Stomach (tissue), 4 donors: ENCODE data around the gene UBB.

Experiments
- CTCF ChIP-seq, 7 experiments: fragments of 450-650 bp in 4 of 7; fragments of 200-600 bp in 3 of 7; sonication (generic) in 3 of 7; IDR thresholded peaks; one replicate each; pipeline ENCODE4 v1.5.1; 2016 to 2019; ENCODE audit warnings: antibody characterized with exemption in 7 of 7, control low read depth in 2 of 7, mild to moderate bottlenecking in 1 of 7
- EP300 ChIP-seq: sonication (generic); formaldehyde crosslinking; IDR thresholded peaks from one replicate; pipeline ENCODE4 v1.6.1; 2017; ENCODE audit warnings: antibody characterized with exemption
- POLR2A ChIP-seq, 4 donors: fragments of 450-650 bp; IDR thresholded peaks; one replicate each; pipeline ENCODE4 v1.6.1; 2016; ENCODE audit warnings: antibody characterized with exemption in 4 of 4, control low read depth in 2 of 4, mild to moderate bottlenecking in 1 of 4, moderate library complexity in 1 of 4
- POLR2AphosphoS5 ChIP-seq, 3 donors: sonication (generic); formaldehyde crosslinking; IDR thresholded peaks; one replicate each; pipeline ENCODE4 v1.6.1; 2016; ENCODE audit warnings: antibody characterized with exemption in 3 of 3

- peak in 5 of 7 experiments; percentile 41 to 68 (median 55) for TF ChIP-seq CTCF (IDR thresholded peaks at IDR 0.05)
- no peak for TF ChIP-seq POLR2A (IDR thresholded peaks at IDR 0.05)
- TF ChIP-seq EP300 = no peak
- peak in 1 of 3 donors; percentile 13 for TF ChIP-seq POLR2AphosphoS5 (IDR thresholded peaks at IDR 0.05)
Observed at GRCh38 chr17:16428098-16428882, 47.4 kb downstream of the UBB start.
